HG03439 (cell line): ENCODE measurements around the gene LRRC36.
"Not testable (repeated sequence)": the region's sequence is repeated elsewhere in the genome, so short reads cannot be mapped to it uniquely, and the experiment has no call there.

Experiments
- ATAC-seq: cut with Tn5 transposase; IDR thresholded peaks from one replicate; pipeline ENCODE4 v1.9.1; 2021; ENCODE audit warnings: mild to moderate bottlenecking, moderate library complexity; ENCODE audit not compliant: unreplicated experiment

The LRRC36 gene

GRCh38 chr16:67399749-67400704 is 73.4 kb downstream of the LRRC36 start:
- ATAC-seq, result no peak

- ATAC-seq, result no peak
Measured at GRCh38 chr16:67400901-67401300, 74.3 kb downstream of the LRRC36 start.

- ATAC-seq, result no peak
Measured at GRCh38 chr16:67403976-67404555, 77.5 kb downstream of the LRRC36 start.

GRCh38 chr16:67404740-67405226 is 78.2 kb downstream of the LRRC36 start:
- no peak for ATAC-seq

GRCh38 chr16:67405336-67405735 is 78.7 kb downstream of the LRRC36 start:
- ATAC-seq, result no peak

GRCh38 chr16:67406111-67406971 is 79.7 kb downstream of the LRRC36 start:
- ATAC-seq, result no peak

- ATAC-seq, result no peak
Measured at GRCh38 chr16:67407176-67407787, 80.7 kb downstream of the LRRC36 start.

- ATAC-seq, result no peak
Measured at GRCh38 chr16:67407788-67408452, 81.3 kb downstream of the LRRC36 start.

GRCh38 chr16:67409631-67410030 is 83.0 kb downstream of the LRRC36 start:
- ATAC-seq, result no peak

GRCh38 chr16:67411339-67411738 is 84.7 kb downstream of the LRRC36 start:
- ATAC-seq, result no peak

- no peak for ATAC-seq
Measured at GRCh38 chr16:67412294-67412693, 85.7 kb downstream of the LRRC36 start.

- ATAC-seq, result no peak
Measured at GRCh38 chr16:67413978-67414911, 87.6 kb downstream of the LRRC36 start.

GRCh38 chr16:67415421-67415820 is 88.8 kb downstream of the LRRC36 start:
- ATAC-seq, result not testable (repeated sequence)

- peak; percentile 59 for ATAC-seq
Measured at GRCh38 chr16:67415872-67416793, 89.5 kb downstream of the LRRC36 start, which contains the start of gene ZDHHC1. Gene ZDHHC1, minus strand, starts transcription at chr16:67416477. Its CDS starts 8,702 bp downstream, at chr16:67407775.

GRCh38 chr16:67417333-67418061 is 90.9 kb downstream of the LRRC36 start:
- ATAC-seq, result no peak

- no peak for ATAC-seq
Measured at GRCh38 chr16:67419502-67419901, 92.9 kb downstream of the LRRC36 start.

- ATAC-seq, result no peak
Measured at GRCh38 chr16:67419931-67420330, 93.3 kb downstream of the LRRC36 start.
